ENCODE results near the gene EFHD2.
"Not testable (repeated sequence)": the region's sequence is repeated elsewhere in the genome, so short reads cannot be mapped to it uniquely, and the experiment has no call there.

Gene EFHD2

DNA sequence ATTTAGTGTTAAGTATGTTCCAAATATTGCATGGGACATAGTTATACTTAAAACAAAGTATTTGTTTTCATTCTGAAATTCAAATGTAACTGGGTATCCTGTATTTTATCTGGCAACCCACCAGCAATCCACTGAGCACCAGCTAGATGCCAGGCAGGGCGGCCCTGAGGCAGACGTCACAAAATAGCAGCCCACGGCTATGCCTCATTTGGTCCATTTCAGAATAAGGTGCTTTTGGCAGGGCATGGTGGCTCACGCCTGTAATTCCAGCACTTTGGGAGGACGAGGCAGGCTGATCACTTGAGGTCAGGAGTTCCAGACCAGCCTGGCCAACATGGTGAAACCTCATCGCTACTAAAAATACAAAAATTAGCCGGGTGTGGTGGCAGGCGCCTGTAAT is 19.9 kb upstream of the EFHD2 start:
- not testable (repeated sequence) for DNase-seq

DNA sequence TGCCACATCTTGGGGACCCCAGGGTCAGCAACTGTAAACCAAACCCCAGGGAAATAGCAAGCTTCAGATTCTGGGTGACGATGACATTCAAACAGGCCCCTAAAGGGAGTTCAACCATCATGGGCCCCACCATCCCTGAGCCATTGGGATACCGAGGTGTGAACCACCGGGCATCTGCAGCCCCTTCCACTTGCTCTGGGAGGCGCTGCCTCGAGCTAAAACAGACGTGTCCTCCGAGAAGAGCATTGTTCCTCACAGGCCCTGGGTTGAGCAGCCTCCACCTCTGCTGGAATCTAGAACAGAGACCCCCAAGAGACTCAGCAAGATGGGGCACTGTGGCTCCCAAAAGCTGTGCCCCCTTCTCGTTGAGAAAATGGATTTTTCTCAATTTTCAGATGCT is 19.0 kb upstream of the EFHD2 start:
- no peak for DNase-seq

DNA sequence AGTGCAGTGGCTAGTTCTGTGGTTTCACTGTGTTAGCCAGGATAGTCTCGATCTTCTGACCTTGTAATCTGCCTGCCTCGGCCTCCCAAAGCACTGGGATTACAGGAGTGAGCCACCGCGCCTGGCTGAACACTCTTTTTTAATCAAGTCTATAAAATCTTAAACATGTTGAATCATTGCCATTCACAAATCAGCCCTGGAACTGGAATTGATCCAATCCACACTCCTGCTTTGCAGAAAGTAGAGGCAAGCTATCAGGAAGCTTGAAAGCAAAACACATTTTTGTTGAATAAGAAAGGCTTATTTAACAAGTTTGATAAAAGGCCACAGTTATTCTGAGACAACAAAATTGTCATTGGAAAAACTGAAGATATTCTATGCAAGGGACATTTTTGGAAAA is 18.3 kb upstream of the EFHD2 start:
- no peak for DNase-seq

DNA sequence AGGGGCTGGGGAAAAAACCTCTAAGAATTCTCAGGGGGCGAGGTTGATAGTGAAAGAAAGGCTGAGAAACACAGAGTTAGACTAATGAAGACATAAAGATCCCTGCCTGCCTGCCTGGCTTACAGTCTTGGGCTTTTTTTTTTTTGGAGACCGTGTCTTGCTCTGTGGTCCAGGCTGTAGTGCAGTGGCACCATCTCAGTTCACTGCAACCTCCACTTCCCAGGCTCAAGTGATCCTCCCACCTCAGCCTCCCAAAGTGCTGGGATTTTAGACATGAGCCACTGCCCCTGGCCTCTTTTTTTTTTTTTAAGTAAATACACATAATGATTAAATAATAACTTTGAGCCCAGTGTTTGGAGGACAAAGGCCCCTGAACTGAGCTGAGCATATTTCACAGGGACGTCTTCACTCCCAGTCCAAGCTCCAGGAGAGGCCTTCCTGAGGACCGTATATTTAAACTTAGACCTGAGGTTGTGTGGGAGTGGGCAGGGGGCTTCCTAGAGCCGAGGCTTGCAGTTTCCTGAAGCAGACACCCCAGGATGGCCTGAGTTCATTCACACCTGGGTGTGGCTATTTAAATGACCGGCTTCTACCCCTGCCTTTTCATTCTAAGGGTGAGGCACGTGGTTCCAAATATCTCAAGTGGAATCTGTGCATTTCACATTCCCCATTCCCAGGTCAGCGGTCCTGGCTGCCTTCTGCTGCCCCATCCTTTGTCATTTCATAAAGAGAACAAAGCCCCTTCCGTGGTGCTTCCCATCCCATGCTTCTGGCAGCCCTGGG is 16.0 kb upstream of the EFHD2 start:
- DNase-seq, result no peak

DNA sequence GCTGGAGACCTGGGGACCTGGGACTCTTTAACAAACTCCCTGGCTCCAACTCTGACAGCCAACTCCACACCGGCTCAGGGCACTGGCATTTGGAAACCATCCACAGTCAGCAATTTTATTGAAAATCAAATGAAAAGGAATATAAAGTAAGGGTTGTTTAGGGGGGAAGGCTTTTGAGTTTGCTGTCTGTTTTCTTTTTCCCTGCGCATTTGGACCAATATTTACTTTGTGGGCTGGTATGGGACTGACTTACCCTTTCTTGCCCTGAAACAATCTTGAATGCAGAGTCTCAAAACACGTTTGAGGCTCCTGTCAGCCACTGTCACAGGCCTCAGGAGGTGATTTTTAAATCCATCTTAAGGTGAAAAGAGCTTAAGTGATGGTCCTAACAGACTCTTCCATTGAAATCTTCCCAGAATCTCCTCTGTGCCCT is 15.4 kb upstream of the EFHD2 start:
- DNase-seq, result no peak

DNA sequence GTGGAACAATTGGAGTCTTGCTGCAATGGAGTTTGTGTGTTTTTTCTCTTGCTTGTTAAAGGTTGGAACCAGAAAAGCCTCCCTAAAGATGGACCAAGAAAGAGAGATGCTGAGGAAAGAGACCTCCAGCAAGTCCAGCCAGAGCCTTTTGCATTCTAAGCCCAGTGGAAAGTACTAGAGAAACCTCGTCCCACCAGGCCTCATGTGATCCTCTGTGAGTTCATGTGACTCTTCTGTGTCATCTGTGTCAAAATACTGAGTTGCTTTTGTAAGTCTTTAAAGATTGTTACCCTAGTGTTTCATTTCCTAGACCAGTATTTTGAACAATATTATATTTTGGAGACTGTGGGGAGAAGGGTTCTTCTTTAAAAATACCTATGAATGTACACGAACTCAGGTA is 12.5 kb upstream of the EFHD2 start:
- no peak for DNase-seq

DNA sequence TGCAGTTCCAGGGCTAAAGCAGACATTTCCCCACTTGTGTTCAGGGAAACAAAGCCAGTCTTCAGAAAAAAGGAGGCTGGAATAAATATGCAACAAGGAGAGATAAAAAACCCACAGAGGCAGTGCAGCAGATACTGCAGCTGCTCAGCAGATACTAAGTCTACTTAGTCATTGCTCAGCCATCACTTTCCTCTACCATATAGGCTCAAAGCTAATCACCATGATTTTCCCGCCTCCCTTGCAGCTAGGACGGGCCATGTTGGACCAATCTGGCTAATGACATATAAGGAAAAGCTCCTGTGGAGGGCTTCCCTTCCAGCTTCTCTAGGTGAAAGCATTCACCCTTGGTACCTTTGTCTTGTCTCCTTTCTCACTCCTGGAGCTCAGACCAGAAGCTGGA is 10.0 kb upstream of the EFHD2 start:
- DNase-seq, result no peak

DNA sequence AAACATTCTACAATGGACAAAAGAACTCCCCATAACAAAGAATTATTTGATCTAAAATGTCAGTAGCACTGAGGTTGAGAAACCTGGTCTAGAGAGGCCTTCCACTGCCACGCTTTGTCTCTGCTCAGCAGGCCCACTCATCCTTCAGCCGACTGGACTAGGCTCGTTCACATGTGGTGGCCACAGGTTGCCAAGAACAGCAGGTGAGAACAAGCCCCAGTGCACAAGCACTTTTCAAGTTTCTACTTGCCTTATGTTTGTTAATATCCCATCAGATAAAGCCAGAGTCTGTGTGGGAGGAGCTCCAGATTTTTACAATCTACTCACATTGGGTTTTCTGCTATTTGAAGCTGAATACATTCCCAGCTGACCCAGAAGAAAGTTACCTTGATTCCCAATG is 9.1 kb upstream of the EFHD2 start:
- peak in 1 of 2 experiments; percentile 58 for DNase-seq

DNA sequence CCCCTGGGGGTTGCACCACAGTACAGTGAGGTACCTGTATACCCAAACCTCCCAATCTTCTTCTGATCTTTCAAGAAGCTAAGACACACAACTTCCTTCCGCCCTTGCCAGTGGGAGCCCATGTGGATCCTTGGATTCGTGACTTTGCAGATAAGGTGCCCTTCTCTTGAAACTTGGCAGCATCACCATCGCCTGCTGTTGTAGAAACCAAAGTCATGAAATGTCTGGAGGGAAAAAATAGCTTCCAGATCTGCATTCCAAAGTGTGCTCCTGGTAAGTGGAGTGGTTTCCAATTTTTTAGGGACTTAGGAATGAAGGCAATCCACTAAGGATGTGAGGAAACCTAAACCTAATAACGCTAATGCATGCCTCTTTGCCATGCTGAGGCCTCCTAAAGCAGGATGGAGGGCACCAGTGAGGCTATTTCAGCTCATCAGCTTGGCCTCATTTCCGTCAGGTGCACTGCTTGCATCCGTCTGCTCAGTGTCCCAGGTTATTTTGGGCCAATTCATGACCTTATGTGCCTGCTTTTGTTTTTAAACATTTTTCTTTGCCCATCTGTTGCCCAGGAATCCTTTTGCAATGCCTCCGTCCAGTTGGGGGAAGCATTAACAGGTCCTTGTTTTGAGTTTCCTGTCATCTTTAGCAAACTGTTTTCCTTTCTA is 8.2 kb upstream of the EFHD2 start:
- DNase-seq, result no peak

DNA sequence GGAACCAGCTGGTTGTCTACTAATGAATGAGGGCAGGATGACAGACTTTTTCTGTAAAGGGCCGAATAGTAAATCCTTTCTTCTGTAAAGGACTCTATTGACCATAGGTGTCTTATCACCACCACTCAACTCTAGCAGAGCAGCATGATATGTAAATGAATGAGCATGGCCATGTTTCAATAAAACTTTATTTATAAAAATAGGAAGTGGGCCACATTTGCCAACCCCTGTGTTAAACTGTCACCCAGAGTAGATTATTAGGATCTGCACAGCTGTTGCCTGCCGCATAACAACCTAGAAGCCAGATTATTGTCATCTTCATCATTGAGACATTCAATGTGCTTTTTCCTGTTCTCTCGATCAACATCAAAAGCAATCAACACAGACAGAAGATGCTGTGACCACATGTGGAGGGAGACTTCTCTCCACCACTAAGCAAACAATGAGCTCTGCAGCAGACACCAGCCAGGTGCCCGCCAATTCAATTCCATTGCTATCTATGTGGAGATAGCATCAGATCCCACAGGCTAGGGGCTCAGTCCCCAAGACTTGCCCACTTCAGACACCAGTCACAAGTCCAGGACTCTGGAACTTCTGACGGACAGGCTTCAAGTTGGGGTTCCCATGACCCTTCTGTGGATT is 6.8 kb upstream of the EFHD2 start:
- DNase-seq, result no peak

DNA sequence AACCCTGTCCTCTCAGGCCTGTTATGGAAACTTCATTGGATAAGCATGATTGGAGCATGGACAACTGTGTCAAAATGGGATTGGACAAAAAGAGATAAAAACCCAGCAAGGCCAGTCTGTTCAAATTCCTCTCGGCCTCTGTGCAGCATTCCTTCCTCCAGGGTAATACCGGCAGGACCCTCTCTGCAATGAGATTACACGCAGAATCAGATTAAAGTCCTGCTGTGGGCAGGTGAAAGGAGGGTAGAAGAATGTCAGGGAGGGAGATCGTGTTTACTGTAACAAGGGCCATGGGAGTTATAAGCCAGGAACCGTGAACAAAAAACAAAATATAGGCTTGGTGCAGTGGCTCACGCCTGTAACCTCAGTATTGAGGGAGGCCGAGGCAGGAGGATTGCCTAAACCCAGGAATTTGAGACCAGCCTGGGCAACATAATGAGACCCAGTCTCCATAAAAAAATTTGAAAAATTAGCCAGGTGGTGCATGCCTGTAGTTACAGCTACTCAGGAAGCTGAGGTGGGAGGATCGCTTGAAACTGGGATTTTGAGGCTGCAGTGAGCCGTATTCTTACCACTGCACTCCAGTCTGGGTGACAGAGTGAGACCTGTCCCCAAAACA is 5.6 kb upstream of the EFHD2 start:
- DNase-seq, result no peak

DNA sequence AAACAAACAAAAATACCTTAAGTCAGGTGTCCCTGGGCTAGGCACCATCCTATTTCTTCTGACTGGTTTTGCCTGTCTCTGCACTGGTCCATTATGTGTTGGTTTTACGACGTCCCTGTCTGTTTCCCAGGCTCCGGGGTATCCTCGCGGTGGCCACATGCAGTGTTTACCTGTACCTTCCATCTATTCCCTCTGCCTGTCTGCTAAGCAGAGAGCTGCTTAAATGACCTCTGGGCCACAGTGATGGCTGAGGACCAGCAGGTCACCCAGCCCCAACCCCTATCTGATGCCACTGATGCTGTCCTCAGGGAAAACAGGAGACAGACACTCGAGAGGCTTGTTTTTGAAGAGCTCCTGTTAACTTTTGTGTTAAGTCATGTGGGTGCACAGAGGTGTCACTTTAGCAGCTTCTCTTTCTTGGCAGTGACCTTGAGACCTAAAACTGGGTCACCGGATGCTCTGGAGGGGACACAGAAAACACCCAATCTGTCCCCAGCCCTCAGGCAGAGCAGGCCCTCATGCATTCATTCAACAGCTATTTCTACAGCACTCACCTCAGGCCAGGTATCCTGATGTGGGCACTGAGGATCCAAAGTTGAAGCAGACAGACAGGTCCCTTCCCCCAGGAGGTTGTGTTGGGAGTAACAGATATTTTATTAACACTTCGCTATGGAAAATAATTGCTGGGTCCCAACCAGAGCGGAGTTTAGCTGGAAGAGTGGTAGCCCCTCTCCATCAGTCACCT is 4.4 kb upstream of the EFHD2 start:
- no peak for DNase-seq

DNA sequence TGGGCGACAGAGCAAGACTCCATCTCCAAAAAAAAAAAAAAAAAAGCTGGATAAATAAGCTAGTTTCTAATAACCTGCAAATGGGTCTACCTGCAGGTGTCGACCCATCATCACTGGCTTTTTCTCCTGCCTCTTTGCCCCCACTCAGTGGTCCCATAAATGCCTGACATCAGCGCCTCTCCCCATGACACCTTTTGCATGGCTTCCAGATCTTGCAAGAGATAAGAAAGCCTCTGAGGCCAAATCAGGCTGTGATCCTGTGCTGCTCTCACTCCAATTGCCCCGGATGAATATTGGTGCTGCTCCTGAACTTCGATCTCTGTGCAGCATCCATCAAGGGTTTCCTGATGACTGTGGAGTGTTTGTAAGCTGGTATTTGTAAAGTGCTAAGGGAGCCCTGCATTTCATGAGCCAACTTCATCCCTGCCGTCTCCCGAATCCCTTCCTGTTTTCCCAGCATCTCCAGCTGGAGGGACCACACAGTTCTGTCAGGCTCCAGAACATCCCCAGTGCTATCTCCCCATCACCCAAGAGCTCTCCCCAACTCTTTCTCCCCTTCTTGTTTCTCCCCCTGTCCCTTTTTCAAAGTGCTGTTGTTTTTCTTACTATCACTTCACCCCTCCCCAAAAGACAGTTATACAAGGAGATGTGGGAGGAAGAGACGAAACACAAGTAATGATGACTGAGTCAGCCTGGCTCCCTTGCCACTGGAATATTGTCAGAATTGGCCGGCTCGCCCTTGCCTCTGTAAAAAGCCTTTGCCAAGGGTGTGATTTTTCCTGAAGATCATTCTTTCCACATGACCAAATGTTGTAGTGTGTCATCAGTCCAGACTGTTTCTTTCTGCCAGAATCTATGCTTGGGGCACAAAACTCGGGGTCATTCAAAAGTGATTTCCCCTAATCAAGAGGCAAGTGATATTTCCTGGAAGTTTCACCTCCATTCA is 2.8 kb upstream of the EFHD2 start:
- no peak for DNase-seq

DNA sequence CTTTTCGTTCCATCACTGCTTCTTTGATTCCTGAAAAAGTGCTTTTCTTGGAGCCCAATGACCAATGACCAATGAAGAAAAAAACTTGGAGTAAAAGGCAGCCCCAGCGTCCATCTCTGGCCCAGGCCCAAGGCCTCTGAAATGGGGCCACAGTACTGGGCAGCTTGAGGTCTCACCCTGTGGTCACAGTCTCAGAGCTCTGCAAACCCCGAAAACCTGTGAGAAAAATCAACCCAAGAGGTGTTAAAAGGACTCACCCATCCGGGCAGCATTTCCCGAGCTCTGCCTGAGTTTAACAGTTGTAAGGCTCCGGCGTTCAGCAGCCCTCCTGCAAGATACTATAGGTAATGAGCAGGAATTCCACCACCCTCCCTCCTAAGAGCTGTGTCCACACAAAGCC is 2.1 kb upstream of the EFHD2 start:
- no peak for DNase-seq

DNA sequence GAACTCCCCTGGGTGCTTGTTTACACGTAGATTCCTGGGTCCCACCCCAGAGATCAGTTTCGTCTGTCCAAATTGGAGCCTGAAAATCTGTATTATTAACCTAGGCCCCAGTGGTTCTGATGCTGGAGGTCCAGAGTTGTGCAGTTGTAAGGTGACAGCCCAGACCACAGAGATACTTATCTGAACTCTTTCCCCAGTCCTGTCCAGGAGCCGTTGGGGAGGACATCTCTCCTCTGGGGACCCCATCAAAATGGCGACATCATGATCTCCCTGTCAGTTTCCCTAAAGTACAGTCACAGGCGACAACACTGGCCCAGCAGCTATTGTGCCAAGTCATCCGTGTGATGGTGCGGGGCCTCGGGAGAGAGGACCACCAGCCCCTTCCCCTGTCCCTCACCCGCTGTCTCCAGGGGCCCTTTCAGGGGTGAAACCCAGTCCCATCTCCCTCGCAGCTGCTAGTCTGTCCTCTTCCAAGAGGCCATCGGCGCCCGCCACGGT is 749 bp upstream of the EFHD2 start:
- no peak for DNase-seq

DNA sequence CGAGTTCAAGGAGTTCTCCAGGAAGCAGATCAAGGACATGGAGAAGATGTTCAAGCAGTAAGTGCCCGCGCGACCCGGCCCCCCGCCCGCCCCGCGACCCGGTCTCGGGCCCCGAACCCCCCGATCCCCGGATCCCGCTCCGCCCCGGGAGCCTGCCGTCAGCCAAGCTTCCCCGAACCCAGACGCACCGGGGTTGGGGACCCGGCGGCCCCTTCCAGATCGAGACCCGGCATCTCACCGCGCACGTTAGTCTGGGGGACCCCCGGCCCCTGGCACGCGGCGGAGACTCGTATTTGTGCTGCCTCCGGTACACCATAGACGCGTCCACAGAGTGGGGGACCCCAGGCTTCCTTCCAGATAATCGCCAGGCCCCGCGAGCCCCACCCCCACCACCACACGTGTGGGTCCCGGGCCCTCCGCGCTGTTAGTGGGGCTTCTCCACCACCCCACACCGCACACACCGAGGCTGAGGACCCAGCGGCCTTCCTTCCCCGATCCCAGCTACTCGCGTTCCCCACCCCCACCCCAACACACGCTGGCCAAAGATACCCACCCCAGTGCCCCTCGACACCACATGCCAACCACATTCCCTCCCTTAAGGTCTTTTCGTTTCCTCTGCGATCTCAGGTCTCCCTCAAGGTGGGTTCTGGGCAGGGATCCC is 665 bp downstream of the EFHD2 start:
- no peak for DNase-seq

DNA sequence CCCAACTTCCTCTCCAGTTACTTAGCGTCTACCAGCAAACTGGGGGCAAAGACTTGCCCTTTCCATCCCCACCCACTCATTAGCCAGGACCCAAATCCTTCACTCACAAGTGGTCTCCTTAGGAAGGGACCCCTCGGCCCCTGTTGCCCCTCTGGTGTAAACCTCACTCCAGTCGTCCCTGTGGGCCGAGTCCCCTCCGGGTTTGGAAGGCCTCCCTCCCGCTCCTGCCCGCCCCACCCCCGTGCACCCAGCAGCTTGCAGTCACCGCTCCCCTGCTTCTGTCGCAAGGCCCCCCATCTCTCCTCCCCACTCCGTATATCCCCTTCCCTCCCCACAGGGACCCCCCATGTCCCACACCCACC is 1.2 kb downstream of the EFHD2 start:
- no peak for DNase-seq

DNA sequence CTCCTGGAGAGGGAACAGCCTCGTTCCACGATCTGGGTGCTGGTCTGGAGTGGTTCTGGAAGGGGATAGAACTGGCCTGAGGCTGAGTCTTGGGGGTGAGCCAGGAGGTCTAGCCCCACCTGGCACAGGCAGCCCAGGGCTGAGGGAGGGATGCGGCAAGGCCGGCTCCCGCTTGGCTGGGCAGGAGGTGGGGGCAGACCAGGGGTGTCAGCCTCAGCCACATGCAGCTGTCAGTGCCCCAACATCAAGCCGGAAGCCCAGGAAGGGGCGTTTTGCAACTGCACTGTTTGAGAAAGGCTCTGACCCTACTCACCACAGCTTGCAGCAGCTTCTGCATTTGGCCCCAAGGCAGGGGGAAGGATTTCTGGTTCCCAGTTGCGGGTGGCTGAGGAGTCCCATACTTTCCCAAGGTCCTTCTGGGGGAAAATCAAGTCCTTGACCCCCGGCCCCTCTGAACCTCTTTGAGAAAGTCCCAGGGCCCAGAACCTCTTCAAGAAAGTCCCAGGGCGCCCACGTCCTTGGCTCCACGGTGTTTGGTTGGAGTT is 2.0 kb downstream of the EFHD2 start:
- DNase-seq, result no peak

DNA sequence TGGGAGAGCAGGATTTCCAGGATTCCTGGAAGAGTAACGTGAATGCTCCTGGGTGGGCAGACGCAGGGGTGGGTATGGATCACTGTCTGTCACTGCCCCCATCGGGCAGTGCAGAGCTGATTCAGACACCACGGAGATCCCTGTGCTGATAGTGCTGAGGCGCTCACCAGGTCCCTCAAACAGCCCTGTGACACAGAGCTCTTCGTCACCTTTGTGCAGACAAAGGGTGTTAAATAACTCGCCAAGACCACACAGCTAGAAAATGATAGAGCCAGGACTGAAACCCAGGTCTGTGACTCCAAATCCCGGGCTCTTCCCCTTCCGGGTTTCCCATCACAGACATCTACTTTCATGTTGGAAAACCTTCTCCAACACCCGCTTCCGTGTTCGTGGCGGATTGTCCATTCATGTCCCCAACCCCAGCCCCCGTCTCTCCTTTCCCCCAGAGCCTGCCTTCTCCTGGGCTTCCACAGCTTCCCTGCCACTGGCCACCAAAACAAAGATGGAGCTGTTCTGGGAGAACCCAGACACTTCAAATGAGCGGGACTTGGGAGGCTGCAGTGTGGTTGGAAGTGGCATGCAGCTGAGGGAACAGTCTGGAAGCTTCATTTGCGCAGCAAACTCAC is 2.6 kb downstream of the EFHD2 start:
- no peak for DNase-seq

DNA sequence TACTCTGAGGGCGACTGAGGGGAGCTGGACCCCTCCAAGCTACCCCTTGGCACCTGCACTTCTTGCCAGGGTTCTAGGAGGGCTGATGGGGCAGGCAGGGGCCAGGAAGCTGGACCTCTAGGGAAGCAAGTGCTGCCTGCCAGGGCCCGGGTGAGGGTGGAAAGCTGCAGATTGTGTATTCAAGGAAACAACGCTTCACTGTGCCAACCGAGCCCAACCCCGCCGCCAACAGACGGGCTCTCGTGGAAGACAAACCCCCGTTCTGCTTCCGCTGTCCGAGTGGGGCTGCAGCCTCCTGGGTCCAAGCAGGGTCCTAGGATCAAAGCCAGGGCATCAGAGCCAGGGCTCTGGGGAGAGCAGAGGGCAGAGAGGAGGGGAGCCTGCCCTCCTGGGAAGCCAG is 3.2 kb downstream of the EFHD2 start:
- no peak for DNase-seq
